ENCODE measurements around the gene PRR15.
"Not testable (repeated sequence)": the region's sequence is repeated elsewhere in the genome, so short reads cannot be mapped to it uniquely, and the experiment has no call there.

Gene PRR15, protein sequence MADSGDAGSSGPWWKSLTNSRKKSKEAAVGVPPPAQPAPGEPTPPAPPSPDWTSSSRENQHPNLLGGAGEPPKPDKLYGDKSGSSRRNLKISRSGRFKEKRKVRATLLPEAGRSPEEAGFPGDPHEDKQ

DNA sequence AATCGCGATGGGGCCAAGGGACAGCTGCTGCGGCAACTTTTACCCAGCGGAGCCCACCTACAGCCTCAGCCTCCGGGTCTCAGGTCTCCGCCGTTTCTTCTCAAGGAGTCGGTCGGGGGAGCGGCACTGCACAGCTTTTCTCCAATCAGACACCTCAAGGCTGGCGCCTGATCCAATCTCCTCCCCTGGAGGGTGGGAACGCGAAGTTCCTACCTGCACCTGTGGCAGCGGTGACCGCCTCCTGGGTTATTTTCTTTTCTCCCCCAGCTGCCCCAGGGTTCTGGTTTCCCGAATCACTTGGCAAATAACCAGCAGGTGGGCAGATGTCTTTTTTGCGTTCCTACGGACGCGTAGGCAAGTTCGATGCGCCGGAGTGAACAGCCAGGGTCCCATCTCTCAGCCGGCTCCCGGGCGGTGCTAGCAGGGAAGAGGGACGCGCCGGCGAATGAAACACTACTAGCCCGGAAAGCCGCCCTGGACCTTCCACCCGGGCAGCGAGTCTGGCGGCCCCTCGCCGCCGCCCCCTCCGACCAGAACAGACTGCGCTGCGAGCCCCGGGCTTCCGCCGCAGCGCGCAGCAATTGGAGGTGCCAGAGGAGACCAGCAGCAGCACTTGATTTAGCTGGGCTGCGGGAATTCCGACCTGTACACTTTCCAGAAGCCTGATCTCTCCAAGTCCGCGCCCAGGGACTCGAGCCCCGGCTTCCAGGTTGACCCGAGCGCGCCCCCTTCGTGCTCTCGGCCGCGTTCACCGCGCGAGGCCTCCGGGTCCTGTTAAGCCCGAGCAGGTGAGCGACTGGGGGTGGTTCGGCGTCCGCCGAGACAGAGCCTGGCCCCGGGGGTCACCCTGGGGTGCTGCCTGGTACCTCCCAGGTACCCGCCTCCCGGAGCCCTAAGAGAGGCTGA, at the start of gene PRR15:
Gene PRR15, plus strand, starts transcription at position 246 of the 906 bp plus-strand sequence. CDS start 2,495 bp downstream, outside the sequence.
- Histone ChIP-seq H3K27me3 (ENCODE audit: insufficient read depth, low read depth, severe bottlenecking) (no peaks in the 10 kb centered on the region), H3K27ac (no peak within 1 kb of the TSS), H3K36me3 (no peaks in the 10 kb centered on the region), H3K9me3 (ENCODE audit: severe bottlenecking) (no peaks in the 10 kb centered on the region), H3K4me3 (ENCODE audit: low read depth, low read length) (no peak within 1 kb of the TSS)
- DNase-seq, result no peak
- TF ChIP-seq, protein P1, sequence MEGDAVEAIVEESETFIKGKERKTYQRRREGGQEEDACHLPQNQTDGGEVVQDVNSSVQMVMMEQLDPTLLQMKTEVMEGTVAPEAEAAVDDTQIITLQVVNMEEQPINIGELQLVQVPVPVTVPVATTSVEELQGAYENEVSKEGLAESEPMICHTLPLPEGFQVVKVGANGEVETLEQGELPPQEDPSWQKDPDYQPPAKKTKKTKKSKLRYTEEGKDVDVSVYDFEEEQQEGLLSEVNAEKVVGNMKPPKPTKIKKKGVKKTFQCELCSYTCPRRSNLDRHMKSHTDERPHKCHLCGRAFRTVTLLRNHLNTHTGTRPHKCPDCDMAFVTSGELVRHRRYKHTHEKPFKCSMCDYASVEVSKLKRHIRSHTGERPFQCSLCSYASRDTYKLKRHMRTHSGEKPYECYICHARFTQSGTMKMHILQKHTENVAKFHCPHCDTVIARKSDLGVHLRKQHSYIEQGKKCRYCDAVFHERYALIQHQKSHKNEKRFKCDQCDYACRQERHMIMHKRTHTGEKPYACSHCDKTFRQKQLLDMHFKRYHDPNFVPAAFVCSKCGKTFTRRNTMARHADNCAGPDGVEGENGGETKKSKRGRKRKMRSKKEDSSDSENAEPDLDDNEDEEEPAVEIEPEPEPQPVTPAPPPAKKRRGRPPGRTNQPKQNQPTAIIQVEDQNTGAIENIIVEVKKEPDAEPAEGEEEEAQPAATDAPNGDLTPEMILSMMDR (IDR thresholded peaks at IDR 0.05; ENCODE audit: low read depth, low read length), result no peak

DNA sequence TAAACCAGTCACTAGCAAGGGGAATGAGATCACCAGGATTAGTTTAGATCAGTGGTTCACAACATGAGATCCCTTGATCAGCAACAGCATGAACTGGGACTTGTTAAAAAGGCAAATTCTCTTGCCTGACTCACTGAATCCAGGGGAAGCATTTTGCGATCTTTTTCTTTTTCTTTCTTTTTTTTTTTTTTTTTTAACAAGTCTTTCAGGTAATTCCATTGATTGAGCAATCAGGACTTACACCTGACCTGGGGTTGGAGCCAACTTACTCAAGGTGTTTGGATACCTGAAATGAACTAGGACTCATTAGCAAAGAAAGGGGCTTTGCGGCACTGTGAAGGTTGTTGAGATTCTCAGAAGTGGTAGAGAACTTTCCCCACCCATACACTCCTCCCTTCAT, 47.1 kb upstream of the PRR15 start:
- Histone ChIP-seq H3K9me3 (ENCODE audit: severe bottlenecking) (peaks cover 5% of the 10 kb centered on the region), H3K36me3 (no peaks in the 10 kb centered on the region), H3K27me3 (ENCODE audit: insufficient read depth, low read depth, severe bottlenecking) (no peaks in the 10 kb centered on the region), H3K27ac (no peak overlapping the region), H3K4me3 (ENCODE audit: low read depth, low read length) (no peak overlapping the region)
- DNase-seq, result no peak
- TF ChIP-seq, protein P1 (IDR thresholded peaks at IDR 0.05; ENCODE audit: low read depth, low read length), result no peak

DNA sequence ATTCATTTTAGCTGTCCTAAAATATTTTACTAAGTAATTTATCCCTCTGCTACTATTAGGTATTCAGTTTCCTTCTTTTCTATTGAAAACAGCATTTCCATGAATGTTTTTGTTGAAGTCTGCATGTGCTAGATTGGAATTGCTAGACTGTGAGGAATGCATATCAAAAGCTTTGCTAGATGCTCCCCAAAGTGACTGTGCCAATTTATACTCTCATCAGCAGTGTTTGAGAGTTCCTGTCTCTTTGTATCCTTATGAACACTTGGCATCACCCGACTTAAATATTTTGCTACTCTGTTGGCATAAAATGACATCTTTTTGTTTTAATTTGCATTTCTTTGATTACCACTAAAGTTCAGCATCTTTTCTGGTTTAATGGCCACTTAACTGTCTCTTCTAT, 45.0 kb upstream of the PRR15 start:
- H3K9me3 ChIP-seq (ENCODE audit: severe bottlenecking), result peaks cover 6% of the 10 kb centered on the region
- TF ChIP-seq, protein P1 (IDR thresholded peaks at IDR 0.05; ENCODE audit: low read depth, low read length), result no peak
- DNase-seq, result no peak
- no peaks in the 10 kb centered on the region for H3K36me3 ChIP-seq
- no peaks in the 10 kb centered on the region for H3K27me3 ChIP-seq (ENCODE audit: insufficient read depth, low read depth, severe bottlenecking)
- no peak overlapping the region for H3K4me3 ChIP-seq (ENCODE audit: low read depth, low read length)
- H3K27ac ChIP-seq, result no peak overlapping the region

- H3K27ac ChIP-seq, result no peak overlapping the region
- H3K4me3 ChIP-seq (ENCODE audit: low read depth, low read length), result no peak overlapping the region
- TF ChIP-seq, protein P1 (IDR thresholded peaks at IDR 0.05; ENCODE audit: low read depth, low read length), result no peak
- H3K27me3 ChIP-seq (ENCODE audit: insufficient read depth, low read depth, severe bottlenecking), result no peaks in the 10 kb centered on the region
- no peaks in the 10 kb centered on the region for H3K36me3 ChIP-seq
- no peak for DNase-seq
- H3K9me3 ChIP-seq (ENCODE audit: severe bottlenecking), result peaks cover 6% of the 10 kb centered on the region
These were observed 39.9 kb upstream of the PRR15 start for GRCh38 chr7:29523728-29524127.

DNA sequence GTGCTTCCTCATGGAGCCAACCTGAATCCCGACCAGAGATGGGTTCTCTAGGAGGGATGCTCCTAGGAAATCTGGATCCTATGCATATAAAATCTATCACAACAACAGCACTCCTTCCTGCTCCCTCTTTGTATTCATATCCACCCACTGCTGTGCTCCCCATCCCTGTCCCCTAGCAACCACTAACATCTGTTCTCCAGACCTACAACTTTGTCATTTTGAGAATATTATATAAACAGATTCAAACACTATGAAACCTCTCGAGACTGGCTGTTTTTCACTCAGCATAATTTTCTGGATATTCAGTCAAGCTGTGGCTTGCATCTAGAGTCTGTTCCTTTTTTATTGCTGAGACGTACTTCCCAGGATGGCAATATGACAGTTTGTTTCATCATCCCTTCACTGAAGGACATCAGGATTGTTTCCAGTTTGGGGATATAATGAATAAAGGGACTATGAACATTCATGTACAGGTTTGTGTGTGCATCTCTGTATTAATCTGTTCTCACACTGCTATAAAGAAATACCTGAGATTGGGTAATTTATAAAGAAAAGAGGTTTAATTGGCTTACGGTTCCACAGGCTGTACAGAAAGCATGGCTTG, 36.0 kb upstream of the PRR15 start:
- DNase-seq, result no peak
- TF ChIP-seq, protein P1 (IDR thresholded peaks at IDR 0.05; ENCODE audit: low read depth, low read length), result no peak

GRCh38 chr7:29528526-29528925, 35.1 kb upstream of the PRR15 start:
- H3K4me3 ChIP-seq (ENCODE audit: low read depth, low read length); H3K9me3 ChIP-seq (ENCODE audit: severe bottlenecking); H3K36me3 ChIP-seq; H3K27me3 ChIP-seq (ENCODE audit: insufficient read depth, low read depth, severe bottlenecking); H3K27ac ChIP-seq; DNase-seq: not testable (repeated sequence)

More for the DNA sequence above, 36.0 kb upstream of the PRR15 start:
- Histone ChIP-seq H3K9me3 (ENCODE audit: severe bottlenecking) (no peaks in the 10 kb centered on the region), H3K27me3 (ENCODE audit: insufficient read depth, low read depth, severe bottlenecking) (no peaks in the 10 kb centered on the region), H3K4me3 (ENCODE audit: low read depth, low read length) (no peak overlapping the region), H3K36me3 (no peaks in the 10 kb centered on the region), H3K27ac (no peak overlapping the region)
